ENCODE results near the gene CHCHD6.

DNA sequence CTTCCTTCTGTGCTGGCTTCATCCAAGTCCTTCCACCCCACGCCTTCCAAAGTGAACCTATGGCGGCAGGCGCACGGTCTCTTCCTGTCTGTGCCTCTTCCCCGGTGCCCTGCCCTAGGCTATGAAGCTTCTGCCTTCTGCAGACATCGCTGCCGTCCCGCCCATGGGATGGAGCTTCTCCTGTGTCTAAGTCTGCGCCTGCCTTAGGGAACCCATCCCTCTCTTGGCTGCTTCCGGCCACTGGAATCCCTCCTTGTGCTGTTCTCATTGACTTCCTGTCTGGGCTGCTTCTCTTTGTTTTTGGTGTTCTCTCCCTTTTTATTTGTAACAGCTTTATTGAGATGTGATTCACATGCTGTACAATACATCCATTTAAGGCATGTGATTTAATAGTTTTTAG, 17.2 kb downstream of the CHCHD6 start:
- TF ChIP-seq, protein P1, sequence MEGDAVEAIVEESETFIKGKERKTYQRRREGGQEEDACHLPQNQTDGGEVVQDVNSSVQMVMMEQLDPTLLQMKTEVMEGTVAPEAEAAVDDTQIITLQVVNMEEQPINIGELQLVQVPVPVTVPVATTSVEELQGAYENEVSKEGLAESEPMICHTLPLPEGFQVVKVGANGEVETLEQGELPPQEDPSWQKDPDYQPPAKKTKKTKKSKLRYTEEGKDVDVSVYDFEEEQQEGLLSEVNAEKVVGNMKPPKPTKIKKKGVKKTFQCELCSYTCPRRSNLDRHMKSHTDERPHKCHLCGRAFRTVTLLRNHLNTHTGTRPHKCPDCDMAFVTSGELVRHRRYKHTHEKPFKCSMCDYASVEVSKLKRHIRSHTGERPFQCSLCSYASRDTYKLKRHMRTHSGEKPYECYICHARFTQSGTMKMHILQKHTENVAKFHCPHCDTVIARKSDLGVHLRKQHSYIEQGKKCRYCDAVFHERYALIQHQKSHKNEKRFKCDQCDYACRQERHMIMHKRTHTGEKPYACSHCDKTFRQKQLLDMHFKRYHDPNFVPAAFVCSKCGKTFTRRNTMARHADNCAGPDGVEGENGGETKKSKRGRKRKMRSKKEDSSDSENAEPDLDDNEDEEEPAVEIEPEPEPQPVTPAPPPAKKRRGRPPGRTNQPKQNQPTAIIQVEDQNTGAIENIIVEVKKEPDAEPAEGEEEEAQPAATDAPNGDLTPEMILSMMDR (IDR thresholded peaks at IDR 0.05; ENCODE audit: low read depth, low read length, missing input control): no peak
- TF ChIP-seq TAF1 (conservative IDR thresholded peaks at IDR 0.05): no peak
- TF ChIP-seq JUND (IDR thresholded peaks at IDR 0.05): no peak
- no peak for TF ChIP-seq GABPA (IDR thresholded peaks at IDR 0.05 in 1 of 2, conservative IDR thresholded peaks at IDR 0.05 in 1 of 2)
- no peak for TF ChIP-seq EGR1 (IDR thresholded peaks at IDR 0.05; ENCODE audit: low read depth in 2 of 2)

Measured in liver (tissue), 3 donors.